ENCODE measurements around the gene SIRPA.

The SIRPA gene

GRCh38 chr20:1890469-1891262 lies 4.5 kb upstream of the SIRPA start:
- DNase-seq, result no peak

GRCh38 chr20:1891263-1892118 lies 3.7 kb upstream of the SIRPA start:
- DNase-seq, result no peak

GRCh38 chr20:1892119-1892385 lies 3.2 kb upstream of the SIRPA start:
- DNase-seq, result no peak

GRCh38 chr20:1893721-1894470 lies 1.3 kb upstream of the SIRPA start:
- DNase-seq, result no peak

GRCh38 chr20:1894471-1894950 lies 696 bp upstream of the SIRPA start:
- DNase-seq, result no peak

- DNase-seq, result no peak
These were observed 672 bp downstream of the SIRPA start for GRCh38 chr20:1895674-1896483.

- DNase-seq, result no peak
These were observed 1.5 kb downstream of the SIRPA start for GRCh38 chr20:1896484-1897258.

GRCh38 chr20:1897541-1897940 lies 2.3 kb downstream of the SIRPA start:
- no peak for DNase-seq

GRCh38 chr20:1897965-1898464 lies 2.8 kb downstream of the SIRPA start:
- DNase-seq, result no peak

- no peak for DNase-seq
These were observed 3.5 kb downstream of the SIRPA start for GRCh38 chr20:1898482-1899240.

GRCh38 chr20:1899241-1899525 lies 4.0 kb downstream of the SIRPA start:
- no peak for DNase-seq

- no peak for DNase-seq
These were observed 5.2 kb downstream of the SIRPA start for GRCh38 chr20:1900321-1900801.

- DNase-seq, result no peak
These were observed 6.5 kb downstream of the SIRPA start for GRCh38 chr20:1901704-1902103.

GRCh38 chr20:1902188-1902587 lies 7.0 kb downstream of the SIRPA start:
- DNase-seq, result no peak

GRCh38 chr20:1904135-1904534 lies 8.9 kb downstream of the SIRPA start:
- no peak for DNase-seq

GRCh38 chr20:1905009-1905408 lies 9.8 kb downstream of the SIRPA start:
- DNase-seq, result no peak

- DNase-seq, result no peak
These were observed 10.5 kb downstream of the SIRPA start for GRCh38 chr20:1905693-1906092.

GRCh38 chr20:1906361-1907051 lies 11.3 kb downstream of the SIRPA start:
- no peak for DNase-seq

- DNase-seq, result no peak
These were observed 12.4 kb downstream of the SIRPA start for GRCh38 chr20:1907586-1907985.

- no peak for DNase-seq
These were observed 13.0 kb downstream of the SIRPA start for GRCh38 chr20:1908191-1908590.

Data from NCI-H2081 treated with DMSO at 0.1 percent for 48 hours (cell line).